Sigmoid colon (tissue), 3 donors: ENCODE measurements around the gene MYO18A.

Source experiments
- POLR2A ChIP-seq, 2 donors: fragments of 450-650 bp; IDR thresholded peaks; one replicate each; pipeline ENCODE4 v1.6.1; 2016; ENCODE audit warnings: antibody characterized with exemption in 2 of 2, mild to moderate bottlenecking in 2 of 2, moderate library complexity in 2 of 2
- TF ChIP-seq, protein P1 (sequence below), 4 experiments: fragments of 450-650 bp in 3 of 4; fragments of 200-600 bp in 1 of 4; IDR thresholded peaks; one replicate each; pipeline ENCODE4 v1.5.1; 2016 to 2019; ENCODE audit warnings: antibody characterized with exemption in 4 of 4, mild to moderate bottlenecking in 3 of 4, moderate library complexity in 2 of 4

DNA sequence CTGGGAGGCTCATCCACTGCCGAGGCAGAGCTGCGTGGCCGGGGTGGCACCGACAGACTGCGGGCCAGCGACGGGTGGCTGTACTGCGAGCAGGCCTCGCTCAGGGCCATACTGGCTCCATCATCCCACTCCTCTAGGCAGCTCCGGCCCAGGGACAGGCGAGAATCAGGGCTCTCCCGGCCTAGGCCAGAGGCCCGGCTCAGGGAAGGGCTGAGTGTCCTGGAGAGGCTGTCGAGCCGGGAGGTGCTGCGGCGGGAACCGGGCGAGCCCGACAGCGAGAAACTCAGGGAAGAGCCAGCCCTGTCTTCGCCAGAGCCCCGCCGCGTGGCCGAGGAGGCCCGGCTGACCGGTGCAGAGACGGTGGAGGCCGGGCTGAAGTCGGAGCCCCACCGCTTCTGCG lies 99.9 kb downstream of the MYO18A start:
- TF ChIP-seq, protein P1, sequence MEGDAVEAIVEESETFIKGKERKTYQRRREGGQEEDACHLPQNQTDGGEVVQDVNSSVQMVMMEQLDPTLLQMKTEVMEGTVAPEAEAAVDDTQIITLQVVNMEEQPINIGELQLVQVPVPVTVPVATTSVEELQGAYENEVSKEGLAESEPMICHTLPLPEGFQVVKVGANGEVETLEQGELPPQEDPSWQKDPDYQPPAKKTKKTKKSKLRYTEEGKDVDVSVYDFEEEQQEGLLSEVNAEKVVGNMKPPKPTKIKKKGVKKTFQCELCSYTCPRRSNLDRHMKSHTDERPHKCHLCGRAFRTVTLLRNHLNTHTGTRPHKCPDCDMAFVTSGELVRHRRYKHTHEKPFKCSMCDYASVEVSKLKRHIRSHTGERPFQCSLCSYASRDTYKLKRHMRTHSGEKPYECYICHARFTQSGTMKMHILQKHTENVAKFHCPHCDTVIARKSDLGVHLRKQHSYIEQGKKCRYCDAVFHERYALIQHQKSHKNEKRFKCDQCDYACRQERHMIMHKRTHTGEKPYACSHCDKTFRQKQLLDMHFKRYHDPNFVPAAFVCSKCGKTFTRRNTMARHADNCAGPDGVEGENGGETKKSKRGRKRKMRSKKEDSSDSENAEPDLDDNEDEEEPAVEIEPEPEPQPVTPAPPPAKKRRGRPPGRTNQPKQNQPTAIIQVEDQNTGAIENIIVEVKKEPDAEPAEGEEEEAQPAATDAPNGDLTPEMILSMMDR (IDR thresholded peaks at IDR 0.05), result no peak
- no peak for TF ChIP-seq POLR2A (IDR thresholded peaks at IDR 0.05)
